K562 (cell line): ENCODE measurements around the gene RNF128. TPM values are rescaled to one million over a fixed set of nuclear protein-coding genes. Genes with fewer than 3 reads are reported as not detected.

ENCODE experiments used
- ATAC-seq: fragments of 200-7000 bp; cut with Tn5 transposase; 3 replicates; pipeline ENCODE4 v1.9.1; 2020; ENCODE audit warnings: moderate library complexity
- BruUV-seq: library from RNA; stranded (reverse); fragments of 400-500 nt; replicated peaks from 2 replicates; lab custom pipeline; 2021; lab: Mats Ljungman, UMichigan
- CTCF ChIA-PET: fragments of 300-600 bp; formaldehyde crosslinking; extraction: SDS; loops from one replicate; lab custom pipeline; 2021; ENCODE audit warnings: low intra/inter-chr PET ratio; lab: Yijun Ruan, JAX
- POLR2A ChIA-PET: fragments of 300-600, 350-650 bp; sonication (Branson Sonifier 250); formaldehyde crosslinking; extraction: SDS; loops from one replicate; lab custom pipeline; 2021; ENCODE audit warnings: antibody characterized with exemption, inconsistent platforms; lab: Yijun Ruan, JAX
- DNase-seq, 4 experiments: peaks; one replicate each; pipeline versions ENCODE4 v3.0.0 to v3.0.0-alpha.2; 2011 to 2018; ENCODE audit warnings: low spot score in 3 of 4, mixed read lengths in 3 of 4; ENCODE audit errors: extremely low read depth in 1 of 4
- FAIRE-seq: peaks from 2 replicates; lab custom pipeline; 2011; peaks lifted over from hg19 to GRCh38; lab: Jason Lieb, UNC
- H2AFZ ChIP-seq: 2 replicates; pipeline ENCODE4 v1.6.0; 2011; ENCODE audit warnings: low read depth, low read length, control low read depth, inconsistent platforms
- H3K27ac ChIP-seq: fragments of 200-600 bp; 3 replicates; pipeline ENCODE4 v1.8.0; 2011; ENCODE audit warnings: low read depth, mild to moderate bottlenecking, control low read depth, inconsistent platforms, low read length, moderate library complexity, mixed read lengths; ENCODE audit errors: extremely low read depth
- H3K27me3 ChIP-seq, 2 experiments: fragments of 300-600 bp in 1 of 2; 2 replicates in 1 of 2; 3 replicates in 1 of 2; pipeline versions ENCODE4 v1.6.0 to v1.8.0; 2011; ENCODE audit warnings: inconsistent platforms in 2 of 2, low read length in 2 of 2, mild to moderate bottlenecking in 1 of 2, mixed read lengths in 1 of 2, moderate library complexity in 1 of 2; ENCODE audit not compliant: control insufficient read depth in 2 of 2, insufficient read depth in 2 of 2
- H3K36me3 ChIP-seq: fragments of 300-600 bp; 3 replicates; pipeline ENCODE4 v1.8.0; 2011; ENCODE audit warnings: mild to moderate bottlenecking, low read length, inconsistent platforms; ENCODE audit not compliant: control insufficient read depth, insufficient read depth
- H3K4me1 ChIP-seq, 2 experiments: fragments of 200-600 bp in 1 of 2; replicated peaks in 1 of 2; 2 replicates in 1 of 2; 3 replicates in 1 of 2; pipeline versions ENCODE4 v1.5.1 to v1.8.0; 2011; ENCODE audit warnings: inconsistent platforms in 2 of 2, low read length in 2 of 2, mild to moderate bottlenecking in 1 of 2, mixed read lengths in 1 of 2, moderate library complexity in 1 of 2; ENCODE audit not compliant: control insufficient read depth in 2 of 2, insufficient read depth in 2 of 2
- H3K4me2 ChIP-seq: 2 replicates; pipeline ENCODE4 v1.6.1; 2011; ENCODE audit warnings: low read length, control low read depth, inconsistent platforms, mixed read lengths; ENCODE audit not compliant: insufficient read depth
- H3K4me3 ChIP-seq: fragments of 200-600 bp; sonication (generic), shearing (Covaris generic); 2 replicates; pipeline ENCODE4 v1.5.1; 2016; ENCODE audit warnings: control low read depth, inconsistent platforms
- H3K79me2 ChIP-seq: fragments of 200-600 bp; 3 replicates; pipeline ENCODE4 v1.8.0; 2011; ENCODE audit warnings: low read length, inconsistent platforms; ENCODE audit not compliant: control insufficient read depth, insufficient read depth
- H3K9ac ChIP-seq, 2 experiments: 2 replicates each; pipeline versions ENCODE4 v1.6.0 to v1.6.1; 2011; ENCODE audit warnings: low read depth in 2 of 2, low read length in 2 of 2, control low read depth in 1 of 2, inconsistent platforms in 1 of 2, mild to moderate bottlenecking in 1 of 2, mixed read lengths in 1 of 2; ENCODE audit not compliant: insufficient read depth in 1 of 2
- H3K9me1 ChIP-seq: one replicate; pipeline ENCODE4 v1.6.0; 2011; ENCODE audit warnings: inconsistent platforms, mild to moderate bottlenecking, low read length, moderate library complexity; ENCODE audit not compliant: control insufficient read depth, insufficient read depth
- H3K9me3 ChIP-seq: replicated peaks from 2 replicates; pipeline ENCODE4 v1.5.1; 2011; ENCODE audit warnings: low read depth, low read length, inconsistent platforms; ENCODE audit not compliant: control insufficient read depth, insufficient read depth
- H4K20me1 ChIP-seq: replicated peaks from 2 replicates; pipeline ENCODE4 v1.6.1; 2011; ENCODE audit warnings: low read length, inconsistent platforms, mixed read lengths; ENCODE audit not compliant: control insufficient read depth, insufficient read depth
- CBFA2T3 ChIP-seq: fragments of 450-650 bp; IDR thresholded peaks from 2 replicates; pipeline ENCODE4 v1.6.1; 2017
- DPF2 ChIP-seq: fragments of 450-650 bp; IDR thresholded peaks from 2 replicates; pipeline ENCODE4 v1.6.1; 2016
- ELF1 ChIP-seq: fragments of 200-800 bp; sonication (Bioruptor generic); IDR thresholded peaks from 2 replicates; pipeline ENCODE4 v1.6.1; 2016; ENCODE audit warnings: missing genetic modification characterization, missing compliant biosample characterization
- ETS2 ChIP-seq: IDR thresholded peaks from 2 replicates; pipeline ENCODE4 v1.6.1; 2016; ENCODE audit warnings: borderline replicate concordance, missing genetic modification characterization, mild to moderate bottlenecking, moderate library complexity, missing compliant biosample characterization; ENCODE audit not compliant: poor library complexity, severe bottlenecking
- ETV6 ChIP-seq, 3 experiments: fragments of 150-350 bp in 1 of 3; sonication (generic) in 1 of 3; formaldehyde crosslinking in 1 of 3; IDR thresholded peaks; 2 replicates each; pipeline versions ENCODE4 v1.6.1 to v1.8.0; 2014 to 2022; ENCODE audit warnings: borderline replicate concordance in 2 of 3, low read depth in 2 of 3, antibody characterized with exemption in 1 of 3, low read length in 1 of 3, mild to moderate bottlenecking in 1 of 3, missing genetic modification reagents in 1 of 3
- TCF7L2 ChIP-seq: fragments of 150-350 bp; IDR thresholded peaks from 2 replicates; pipeline ENCODE4 v1.6.1; 2016; ENCODE audit warnings: low read depth, mild to moderate bottlenecking, low read length, moderate library complexity
- XRCC5 ChIP-seq: fragments of 200-400 bp; formaldehyde crosslinking; IDR thresholded peaks from 2 replicates; pipeline ENCODE4 v1.6.1; 2017; ENCODE audit warnings: low read depth, mild to moderate bottlenecking, low read length
- ZNF384 ChIP-seq: IDR thresholded peaks from 2 replicates; pipeline ENCODE4 v1.6.1; 2012; ENCODE audit warnings: low read depth, low read length, improper control_type of control experiment
- WGBS: fragments of 100-300 bp; shearing (Covaris generic); methylation state at CpG from one replicate; pipeline ENCODE4 v1.1.6; 2016; ENCODE audit warnings: low coverage, mixed read lengths; ENCODE audit not compliant: insufficient coverage; ENCODE audit errors: missing lambda C conversion rate; 5-methylcytosine and 5-hydroxymethylcytosine counted together
- in situ Hi-C: fragments of 300-500 bp; cut with MboI; formaldehyde crosslinking; loops from 4 replicates; pipeline ENCODE4 v1.15.0; 2018; ENCODE audit warnings: inconsistent platforms, mixed read lengths
- intact Hi-C: fragments of 100-400 bp; cut with micrococcal nuclease; formaldehyde crosslinking; loops from 2 replicates; pipeline ENCODE4 v1.14.2; 2022
- polyA plus RNA-seq, 8 experiments: library from polyadenylated mRNA; depleted of rRNA in 4 of 8; stranded (reverse) in 5 of 8; unstranded in 3 of 8; fragments of >200 nt; fragmentation: Nextera tagmentation in 2 of 8; fragmentation: Illumina TruSeq in 1 of 8; extraction: Ambion mirVana in 2 of 8; extraction: Trizol in 1 of 8; gene quantifications; 2 replicates each; pipeline versions ENCODE4 v1.2.1 to v1.2.3, GENCODE V29; 2011 to 2014; ENCODE audit warnings: inconsistent platforms in 1 of 8, missing spikeins in 1 of 8
- total RNA-seq, 7 experiments: library from RNA; depleted of rRNA in 6 of 7; stranded (reverse); fragments of >200 nt in 6 of 7; fragmentation: Illumina TruSeq in 2 of 7; extraction: Trizol in 2 of 7; gene quantifications; 2 replicates each; pipeline versions ENCODE4 v1.2.1 to v1.2.3, GENCODE V29; 2011 to 2021; ENCODE audit warnings: low replicate concordance in 1 of 7

Gene RNF128
- total and polyA plus RNA-seq, 9 of the 15 experiments (the other 6 are each of a cell fraction or from before 2014, with no cell fraction given) = 0.07 TPM; not detected in 8

GRCh38 chrX:106802063-106802387, 75.5 kb downstream of the RNF128 start:
- H2AFZ ChIP-seq = peak overlapping the region; percentile 76
- H3K4me2 ChIP-seq = peak overlapping the region; percentile 69
- H3K9me3 ChIP-seq = no peaks in the 10 kb centered on the region
- peak overlapping the region; percentile 31; the same call in 1 of the 2 replicates for H3K4me3 ChIP-seq
- no peak overlapping the region for H3K9ac ChIP-seq
- no peak overlapping the region for H3K27ac ChIP-seq
- WGBS = 0% methylated on average over 11 of the region's 11 CpGs
- TF ChIP-seq CBFA2T3 (no peak), ETS2 (tag) (no peak), ZNF384 (no peak), DPF2 (no peak), ELF1 (tag) (peak; percentile 56), XRCC5 (no peak), ETV6 (IDR thresholded peaks at IDR 0.05; ENCODE audit: borderline replicate concordance in 1 of 2, low read depth in 2 of 2, low read length in 1 of 2) (no peak), ETV6 (CRISPR knock-in tag; IDR thresholded peaks at IDR 0.05; ENCODE audit: borderline replicate concordance) (no peak), TCF7L2 (no peak)
- no peaks in the 10 kb centered on the region for H3K4me1 ChIP-seq
- BruUV-seq = no TSS peak
- peaks cover 0 to 6% of the 10 kb centered on the region in 2 experiments; a peak in 2 of 5 replicates for H3K27me3 ChIP-seq
- no peaks in the 10 kb centered on the region for H3K36me3 ChIP-seq
- no peak for DNase-seq
- H3K79me2 ChIP-seq = no peaks in the 10 kb centered on the region
- H4K20me1 ChIP-seq = no peaks in the 10 kb centered on the region
- CTCF ChIA-PET = no interaction called here
- FAIRE-seq = no peak
- in situ Hi-C loops = no loop called here
- POLR2A ChIA-PET = no interaction called here
- intact Hi-C loops = no loop called here
- ATAC-seq = peak; percentile 44; the same call in 2 of the 3 replicates
- H3K9me1 ChIP-seq = no peaks in the 10 kb centered on the region
